Right ventricle myocardium inferior (tissue), 1 donor: Measurements from ENCODE around the gene CBY3. TPM values are rescaled to one million over a fixed set of nuclear protein-coding genes. Genes with fewer than 3 reads are reported as not detected.
"Not testable (repeated sequence)": the region's sequence is repeated elsewhere in the genome, so short reads cannot be mapped to it uniquely, and the experiment has no call there.

Source experiments
- ATAC-seq: fragments of 200-7000 bp; cut with Tn5 transposase; one replicate; pipeline ENCODE4 v1.9.1; 2020; ENCODE audit warnings: mild to moderate bottlenecking, moderate library complexity
- DNase-seq: peaks from one replicate; pipeline ENCODE4 v3.0.0; 2021; ENCODE audit errors: missing footprints
- intact Hi-C: fragments of 100-400 bp; cut with DNase I; formaldehyde crosslinking; loops from one replicate; pipeline ENCODE4 v1.11.0; 2022
- total RNA-seq: library from RNA; stranded (reverse); fragmentation: NEBNext Ultra II Directional; extraction: Animal tissue kit (Norgen Biotek cat#: 25700); gene quantifications from one replicate; pipeline ENCODE4 v1.2.1, GENCODE V29; 2021
- donor health status: DM: no; HTN: yes; CAD: no; lungs with severe emphysema.

Gene CBY3
- total RNA-seq, 1 donor from 2014 or later: not detected

GRCh38 chr5:179633501-179634369, 47.1 kb downstream of the CBY3 start:
- DNase-seq, intact Hi-C loops, ATAC-seq: not testable (repeated sequence)

Other genes with a start within 250 kb of the CBY3 start
- 20.9 TPM for gene RUFY1, start 130.5 kb downstream of the CBY3 start, total RNA-seq
- gene HNRNPH1, start 57.4 kb downstream of the CBY3 start, total RNA-seq: 218 TPM
- 504 TPM for gene CANX, start 17.9 kb upstream of the CBY3 start, total RNA-seq
- 11.1 TPM for gene MAML1, start 51.8 kb upstream of the CBY3 start, total RNA-seq
- 10.3 TPM for gene LTC4S, start 113.0 kb upstream of the CBY3 start, total RNA-seq
- gene MGAT4B, start 125.8 kb upstream of the CBY3 start, total RNA-seq: 98.9 TPM
- gene SQSTM1, start 139.9 kb upstream of the CBY3 start, total RNA-seq: 407 TPM
- gene MRNIP, start 177.8 kb upstream of the CBY3 start, total RNA-seq: 12.2 TPM
- 37.1 TPM for gene TBC1D9B, start 226.9 kb upstream of the CBY3 start, total RNA-seq